Osteoblast (primary cell): ENCODE data around the gene NEURL4. TPM values are rescaled to one million over a fixed set of nuclear protein-coding genes. Genes with fewer than 3 reads are reported as not detected.
"Not testable (repeated sequence)": the region's sequence is repeated elsewhere in the genome, so short reads cannot be mapped to it uniquely, and the experiment has no call there.

ENCODE experiments used
- DNase-seq: peaks from one replicate; pipeline ENCODE4 v3.0.0; 2011; ENCODE audit warnings: low spot score, mixed read lengths; ENCODE audit not compliant: insufficient read length; ENCODE audit errors: missing footprints
- H2AFZ ChIP-seq: 2 replicates; pipeline ENCODE4 v1.6.0; 2011; ENCODE audit warnings: mild to moderate bottlenecking, low read length
- H3K27ac ChIP-seq: 2 replicates; pipeline ENCODE4 v1.5.1; 2011; ENCODE audit warnings: mild to moderate bottlenecking, low read depth, low read length, moderate library complexity
- H3K27me3 ChIP-seq: 2 replicates; pipeline ENCODE4 v1.6.0; 2012; ENCODE audit warnings: mild to moderate bottlenecking, control low read depth, inconsistent platforms, low read length, moderate library complexity; ENCODE audit not compliant: insufficient read depth
- H3K36me3 ChIP-seq: 2 replicates; pipeline ENCODE4 v1.5.1; 2011; ENCODE audit warnings: mild to moderate bottlenecking, low read length, control low read depth, moderate library complexity; ENCODE audit not compliant: insufficient read depth
- H3K4me1 ChIP-seq: 2 replicates; pipeline ENCODE4 v1.5.1; 2011; ENCODE audit warnings: mild to moderate bottlenecking, low read length, control low read depth, moderate library complexity; ENCODE audit not compliant: insufficient read depth
- H3K4me2 ChIP-seq: 2 replicates; pipeline ENCODE4 v1.6.0; 2011; ENCODE audit warnings: mild to moderate bottlenecking, low read length; ENCODE audit not compliant: insufficient read depth
- H3K4me3 ChIP-seq: fragments of 200-600 bp; sonication (generic); 3 replicates; pipeline ENCODE4 v1.5.1; 2012; ENCODE audit warnings: mild to moderate bottlenecking, low read length, inconsistent platforms; ENCODE audit not compliant: insufficient read depth
- H3K79me2 ChIP-seq: 2 replicates; pipeline ENCODE4 v1.6.0; 2012; ENCODE audit warnings: mild to moderate bottlenecking, low read length, control low read depth, inconsistent platforms; ENCODE audit not compliant: insufficient read depth
- H3K9me3 ChIP-seq: 2 replicates; pipeline ENCODE4 v1.5.1; 2011; ENCODE audit warnings: low read depth, low read length, control low read depth
- H4K20me1 ChIP-seq: 2 replicates; pipeline ENCODE4 v1.6.0; 2012; ENCODE audit warnings: mild to moderate bottlenecking, low read length, control low read depth; ENCODE audit not compliant: insufficient read depth
- CTCF ChIP-seq: IDR thresholded peaks from 2 replicates; pipeline ENCODE4 v1.5.1; 2011; ENCODE audit warnings: mild to moderate bottlenecking, low read depth, low read length, moderate library complexity; ENCODE audit errors: extremely low read depth
- total RNA-seq: library from RNA; depleted of rRNA; stranded (reverse); fragments of >200 nt; gene quantifications from 2 replicates; pipeline ENCODE4 v1.2.3, GENCODE V29; 2012

NEURL4 gene
- total RNA-seq, 1 donor, result 18.8 TPM

- TF ChIP-seq CTCF, result no peak
- Histone ChIP-seq H3K36me3 (no peaks in the 10 kb centered on the region), H3K79me2 (no peaks in the 10 kb centered on the region), H2AFZ (no peak overlapping the region), H3K4me1 (no peaks in the 10 kb centered on the region), H3K4me3 (no peak overlapping the region), H3K27me3 (peaks cover 17% of the 10 kb centered on the region), H3K9me3 (no peaks in the 10 kb centered on the region), H3K4me2 (no peak overlapping the region), H4K20me1 (no peaks in the 10 kb centered on the region), H3K27ac (no peak overlapping the region)
- DNase-seq, result no peak
These were observed 38.9 kb upstream of the NEURL4 start for GRCh38 chr17:7367918-7368598.

GRCh38 chr17:7367083-7367482, 37.9 kb upstream of the NEURL4 start:
- Histone ChIP-seq H3K4me3 (no peak overlapping the region), H3K27me3 (peaks cover 17% of the 10 kb centered on the region), H3K27ac (no peak overlapping the region), H4K20me1 (no peaks in the 10 kb centered on the region), H3K36me3 (no peaks in the 10 kb centered on the region), H3K9me3 (no peaks in the 10 kb centered on the region), H3K4me2 (no peak overlapping the region), H3K79me2 (no peaks in the 10 kb centered on the region), H3K4me1 (no peaks in the 10 kb centered on the region), H2AFZ (no peak overlapping the region)
- no peak for TF ChIP-seq CTCF
- DNase-seq, result no peak

GRCh38 chr17:7365963-7366362, 36.8 kb upstream of the NEURL4 start:
- not testable (repeated sequence) for H4K20me1 ChIP-seq, H3K4me2 ChIP-seq, H2AFZ ChIP-seq, H3K36me3 ChIP-seq, H3K4me3 ChIP-seq, H3K4me1 ChIP-seq, H3K79me2 ChIP-seq, H3K9me3 ChIP-seq, H3K27ac ChIP-seq
- peak; percentile 25 for DNase-seq
- H3K27me3 ChIP-seq, result peaks cover 17% of the 10 kb centered on the region

- Histone ChIP-seq H2AFZ (no peak overlapping the region), H3K36me3 (no peaks in the 10 kb centered on the region), H3K4me3 (no peak overlapping the region), H4K20me1 (no peaks in the 10 kb centered on the region), H3K79me2 (no peaks in the 10 kb centered on the region), H3K4me2 (no peak overlapping the region), H3K27ac (no peak overlapping the region), H3K9me3 (no peaks in the 10 kb centered on the region), H3K27me3 (no peaks in the 10 kb centered on the region), H3K4me1 (no peaks in the 10 kb centered on the region)
- TF ChIP-seq CTCF, result no peak
- DNase-seq, result peak; percentile 66
These were observed 34.2 kb upstream of the NEURL4 start for GRCh38 chr17:7363311-7363710.
